Daoy (cell line): ENCODE data around the gene OPRPN. TPM values are rescaled to one million over a fixed set of nuclear protein-coding genes. Genes with fewer than 3 reads are reported as not detected.
A peak's percentile ranks its signal among the peaks of the same experiment; 100 is the strongest.

Source experiments
- DNase-seq: peaks from one replicate; pipeline ENCODE4 v3.0.0-alpha.2; 2015; ENCODE audit warnings: low read depth
- total RNA-seq: library from RNA; depleted of rRNA; stranded (reverse); fragments of >200 nt; shearing (Covaris generic); gene quantifications from 2 replicates; pipeline ENCODE4 v1.2.3, GENCODE V29; 2014; rRNA removed

The OPRPN gene, protein sequence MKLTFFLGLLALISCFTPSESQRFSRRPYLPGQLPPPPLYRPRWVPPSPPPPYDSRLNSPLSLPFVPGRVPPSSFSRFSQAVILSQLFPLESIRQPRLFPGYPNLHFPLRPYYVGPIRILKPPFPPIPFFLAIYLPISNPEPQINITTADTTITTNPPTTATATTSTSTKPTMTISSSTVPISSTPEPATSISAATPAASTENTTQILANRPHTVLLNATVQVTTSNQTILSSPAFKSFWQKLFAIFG
- not detected in 2 replicates for total RNA-seq

DNA sequence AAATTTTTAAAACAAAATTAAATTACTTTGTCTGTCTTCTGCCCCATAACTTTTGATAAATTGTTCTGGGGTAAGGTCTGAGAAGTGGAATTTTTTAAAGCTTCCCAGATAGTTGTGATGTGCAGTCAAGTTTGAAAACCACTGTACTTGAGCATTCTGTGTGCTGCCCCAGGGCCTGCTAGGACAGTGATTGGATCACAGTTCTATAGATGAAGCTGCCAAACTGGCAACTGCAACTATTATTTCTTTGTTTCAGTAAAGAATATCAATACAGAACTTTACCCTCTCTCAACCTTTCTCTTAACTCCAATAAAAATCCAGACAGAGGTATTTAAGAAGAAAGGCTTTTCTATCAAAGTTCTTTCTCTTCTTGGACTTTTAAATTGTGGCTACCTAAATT, at the start of gene OPRPN:
OPRPN (plus strand) TSS at position 361 of the 400 bp plus-strand sequence. CDS start 1,346 bp downstream, outside the sequence.
- no peak for DNase-seq

DNA sequence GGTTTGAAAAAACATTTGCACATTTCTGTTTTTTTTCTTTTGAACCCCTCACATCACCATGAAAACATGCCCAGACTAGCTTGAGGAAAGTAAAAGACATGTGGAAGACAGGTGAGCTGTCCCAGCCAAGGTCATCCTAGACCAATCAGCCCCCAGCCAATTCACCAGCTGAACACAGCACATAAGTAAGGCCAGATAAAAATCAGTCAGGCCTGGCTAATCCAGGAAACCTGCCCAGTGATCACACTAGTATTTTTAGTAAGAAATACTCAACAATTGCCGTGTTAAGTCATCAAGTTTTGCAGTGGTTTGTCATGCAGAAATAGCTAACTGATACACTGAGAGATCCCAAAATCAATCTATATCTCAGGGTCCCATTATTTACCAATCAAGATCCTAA, 41.6 kb upstream of the OPRPN start:
- DNase-seq = no peak

DNA sequence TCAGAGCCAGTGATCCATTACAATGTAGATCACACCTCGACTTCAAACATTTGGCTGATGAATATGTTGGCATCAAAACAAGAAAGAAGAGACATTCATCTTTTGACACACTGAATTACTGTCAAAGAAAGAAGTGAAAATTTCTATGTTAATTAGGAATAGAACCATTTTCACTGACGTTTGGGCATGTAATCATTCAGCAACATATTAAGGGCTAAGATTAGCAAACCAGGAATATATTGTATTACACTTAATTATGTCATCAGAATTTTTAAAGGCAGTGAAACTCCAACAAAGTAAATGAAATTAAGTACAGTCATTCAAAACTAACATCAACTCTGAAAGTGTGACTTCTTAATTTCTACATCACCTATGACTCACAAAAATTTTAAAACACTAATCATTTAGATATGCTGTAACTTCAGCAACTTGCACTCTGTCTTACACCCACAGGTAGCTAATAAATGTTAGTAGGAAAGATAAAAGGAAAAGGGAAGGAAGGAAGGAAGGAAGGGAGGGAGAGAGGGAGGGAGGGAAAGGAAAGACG, 38.6 kb upstream of the OPRPN start:
- DNase-seq = no peak

DNA sequence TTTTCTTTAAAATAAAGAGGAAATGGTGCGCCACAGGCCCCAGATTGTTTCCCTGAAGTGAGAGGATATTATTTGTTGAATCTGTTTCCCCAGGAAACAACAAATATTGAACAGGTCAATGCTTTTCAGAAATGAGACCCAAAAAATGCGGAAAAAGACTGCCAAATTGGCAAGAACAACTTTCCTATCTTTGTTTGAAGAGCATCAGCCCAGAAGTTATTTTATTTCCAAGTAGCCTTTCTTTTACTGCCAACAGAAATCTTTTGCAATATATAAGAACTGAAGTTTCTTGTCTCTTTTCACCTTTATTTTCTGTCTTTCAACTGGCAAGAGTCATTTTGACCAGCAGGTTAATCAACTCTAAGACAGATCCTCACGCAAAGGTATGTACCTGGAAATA, 37.3 kb upstream of the OPRPN start, which contains the start of gene SMR3A:
SMR3A (plus strand) TSS at position 301 of the 400 bp plus-strand sequence. CDS start 1,356 bp downstream, outside the sequence.
- no peak for DNase-seq

DNA sequence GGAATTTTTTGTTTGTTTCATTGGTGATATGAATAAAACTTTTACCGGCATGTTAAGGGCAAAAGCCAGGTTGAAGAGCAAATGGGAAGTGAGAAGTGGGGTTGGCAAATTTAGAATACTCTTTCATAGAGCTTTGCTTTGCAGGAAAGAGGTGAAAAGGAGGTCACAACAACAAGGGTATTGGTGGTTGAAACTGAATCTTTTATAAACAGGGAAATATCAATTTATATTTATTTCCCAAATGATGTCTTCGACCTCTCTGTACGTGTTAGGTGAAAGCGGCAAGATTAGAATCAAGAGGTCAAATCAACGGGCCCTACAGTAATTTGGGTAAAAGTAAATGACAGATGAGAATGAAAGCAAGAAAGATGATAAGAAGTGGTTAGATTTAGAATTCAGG, 33.7 kb upstream of the OPRPN start:
- DNase-seq = no peak

DNA sequence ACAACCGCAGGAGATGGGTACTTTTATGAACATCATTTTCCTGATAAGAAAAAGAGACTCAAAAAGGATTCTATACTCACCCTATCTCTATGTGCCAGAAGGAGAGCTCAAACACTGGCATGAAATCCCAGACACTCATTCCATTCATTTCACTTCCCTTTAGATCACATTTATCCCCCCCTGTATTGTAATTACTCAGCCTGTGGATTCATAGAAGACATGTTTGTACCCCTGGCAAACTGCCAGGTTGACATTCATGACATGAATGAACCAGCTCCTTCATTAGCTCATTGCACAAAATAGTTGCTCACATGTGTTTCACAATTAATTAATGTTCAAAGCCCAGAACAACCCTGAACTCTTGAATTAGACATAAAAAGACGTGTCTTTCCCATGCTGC, 32.3 kb upstream of the OPRPN start:
- peak; percentile 11 for DNase-seq

DNA sequence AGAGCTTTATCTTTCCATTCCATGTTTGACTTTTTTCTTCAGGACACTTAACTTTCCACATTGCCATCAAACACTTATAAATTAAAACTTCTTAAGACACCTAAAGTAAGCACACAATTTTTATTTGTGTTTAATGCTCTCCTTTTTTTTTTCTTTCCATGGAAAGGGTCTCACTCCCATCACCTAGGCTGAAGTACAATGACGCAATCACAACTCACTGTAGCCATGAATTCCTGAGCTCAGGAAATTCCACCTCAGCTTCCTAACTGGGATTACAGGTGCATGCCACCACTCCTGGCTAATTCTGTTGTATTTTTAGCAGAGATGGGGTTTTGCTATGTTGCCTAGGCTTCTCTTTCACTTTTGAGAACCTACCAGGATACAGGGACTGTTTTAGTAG, 29.9 kb upstream of the OPRPN start:
- no peak for DNase-seq

DNA sequence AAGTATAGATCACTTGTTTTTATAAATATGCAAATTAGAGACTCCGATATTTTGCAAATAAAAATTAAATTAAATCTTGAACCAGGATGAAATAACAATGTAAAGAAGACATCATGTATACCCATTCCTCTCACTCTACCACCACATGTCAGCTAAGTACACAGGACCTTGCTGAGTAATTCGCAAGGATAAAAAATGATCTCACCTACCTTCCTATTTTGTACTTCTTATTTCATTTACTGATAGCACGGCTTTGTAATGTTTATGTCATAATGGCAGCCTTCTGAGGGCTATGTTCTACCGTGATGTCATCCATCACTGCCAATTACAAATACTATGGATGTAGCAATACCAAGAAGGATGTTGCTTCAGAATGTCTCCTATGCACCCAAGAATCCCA, 25.8 kb upstream of the OPRPN start:
- DNase-seq = no peak

DNA sequence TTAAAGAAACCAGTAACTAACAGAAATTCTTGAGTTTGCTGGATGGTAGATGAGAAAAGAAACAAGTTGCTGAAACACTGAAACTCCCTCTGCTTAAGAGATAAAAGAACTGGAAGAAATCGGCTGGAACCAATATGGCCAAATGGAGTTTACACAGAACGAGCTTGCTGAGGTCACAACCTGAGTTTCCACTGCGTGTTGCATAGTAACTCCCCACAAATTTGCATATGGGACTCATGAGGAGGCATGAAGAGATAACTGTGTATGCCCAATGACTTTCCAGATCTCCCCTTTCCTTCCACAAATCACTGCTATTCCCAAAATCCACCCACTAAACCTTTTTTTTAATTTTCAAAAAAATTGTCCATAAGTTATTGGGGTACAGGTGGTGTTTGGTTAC, 25.0 kb upstream of the OPRPN start:
- DNase-seq = no peak

DNA sequence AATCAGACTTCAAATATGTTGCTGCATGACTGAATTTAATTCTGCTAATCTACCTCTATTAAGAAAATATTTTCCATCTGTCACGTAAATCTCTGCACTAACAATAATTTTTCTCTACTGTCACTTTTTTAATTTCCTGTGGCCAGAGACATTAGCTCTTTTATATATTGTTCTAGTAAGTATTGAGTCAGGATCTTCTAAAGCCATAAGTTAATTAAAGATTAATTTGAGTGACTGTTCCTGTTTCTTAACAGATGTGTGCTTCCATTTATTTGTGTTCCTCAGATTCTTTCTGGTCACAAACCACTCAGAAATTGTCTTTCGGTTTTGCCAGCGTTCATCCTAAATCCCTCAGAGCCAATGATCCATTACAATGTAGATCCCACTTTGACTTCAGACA, 17.2 kb upstream of the OPRPN start:
- no peak for DNase-seq

DNA sequence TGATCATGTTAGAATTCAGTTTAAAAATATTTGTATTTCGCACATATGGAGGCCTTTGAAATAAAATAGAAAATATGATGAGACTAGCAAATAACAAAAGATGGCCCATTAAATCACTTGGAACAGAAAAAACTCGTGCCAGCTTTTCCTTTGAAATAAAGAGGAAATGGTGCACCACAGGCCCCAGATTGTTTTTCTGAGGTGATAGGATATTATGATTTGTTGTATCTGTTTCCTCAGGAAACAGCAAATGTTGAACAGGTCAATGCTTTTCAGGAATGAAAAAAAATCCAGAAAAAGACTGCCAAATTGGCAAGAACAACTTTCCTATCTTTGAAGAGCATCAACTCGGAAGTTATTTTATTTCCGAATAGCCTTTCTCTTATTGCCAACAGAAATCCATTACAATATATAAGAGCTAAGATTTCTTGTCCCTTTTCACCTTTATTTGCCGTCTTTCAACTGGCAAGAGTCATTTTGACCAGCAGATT, 15.0 kb upstream of the OPRPN start, which contains the start of gene SMR3B:
SMR3B (plus strand) TSS at position 441 of the 491 bp plus-strand sequence. CDS start 1,380 bp downstream, outside the sequence.
- DNase-seq = no peak

DNA sequence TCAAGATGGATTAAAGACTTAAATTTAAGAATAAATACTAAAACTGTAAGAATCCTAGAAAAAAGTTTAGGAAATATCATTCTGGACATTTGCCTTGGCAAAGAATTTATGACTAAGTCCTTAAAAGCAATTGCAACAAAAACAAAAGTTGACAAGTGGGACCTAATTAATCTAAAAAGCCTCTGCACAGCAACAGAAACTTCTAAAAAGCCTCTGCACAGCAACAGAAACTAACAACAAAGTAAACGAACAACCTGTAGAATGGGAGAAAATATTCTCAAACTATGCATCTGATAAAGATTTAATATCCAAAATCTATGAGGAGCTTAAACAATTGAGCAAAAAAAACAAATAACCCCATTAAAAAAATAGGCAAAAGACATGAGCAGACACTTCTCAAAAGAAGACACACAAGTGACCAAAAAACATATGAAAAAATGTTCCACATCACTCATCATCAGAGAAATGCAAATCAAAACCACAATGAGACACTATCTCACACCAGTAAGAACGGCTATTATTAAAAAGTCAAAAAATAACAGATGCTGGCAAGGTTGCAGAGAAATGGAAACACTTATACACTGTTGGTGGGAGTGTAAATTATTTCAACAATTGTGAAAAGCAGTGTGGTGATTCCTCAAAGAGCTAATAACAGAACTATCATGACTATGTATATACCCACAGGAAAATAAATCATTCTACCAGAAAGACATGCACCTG, 5.5 kb upstream of the OPRPN start:
- DNase-seq = no peak

DNA sequence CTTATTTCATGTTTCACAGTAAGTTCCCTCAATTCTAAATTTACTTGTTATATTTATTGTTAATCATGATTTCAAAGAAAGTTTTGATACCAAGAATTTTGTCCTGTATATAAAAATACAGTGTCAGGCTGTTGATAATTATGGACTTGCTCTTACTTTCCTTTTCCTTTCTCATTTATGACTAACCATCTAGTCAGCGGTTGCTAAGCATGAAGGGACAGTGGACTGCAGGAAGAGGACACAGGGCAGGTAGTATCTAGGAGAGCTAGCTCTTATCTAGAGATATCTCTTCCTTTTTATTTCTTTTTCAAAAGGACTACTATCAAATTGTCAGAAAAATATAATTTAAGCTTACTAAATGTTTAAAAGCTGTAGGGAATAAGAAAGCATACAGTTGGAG, 1.6 kb downstream of the OPRPN start:
- DNase-seq = peak; percentile 9

DNA sequence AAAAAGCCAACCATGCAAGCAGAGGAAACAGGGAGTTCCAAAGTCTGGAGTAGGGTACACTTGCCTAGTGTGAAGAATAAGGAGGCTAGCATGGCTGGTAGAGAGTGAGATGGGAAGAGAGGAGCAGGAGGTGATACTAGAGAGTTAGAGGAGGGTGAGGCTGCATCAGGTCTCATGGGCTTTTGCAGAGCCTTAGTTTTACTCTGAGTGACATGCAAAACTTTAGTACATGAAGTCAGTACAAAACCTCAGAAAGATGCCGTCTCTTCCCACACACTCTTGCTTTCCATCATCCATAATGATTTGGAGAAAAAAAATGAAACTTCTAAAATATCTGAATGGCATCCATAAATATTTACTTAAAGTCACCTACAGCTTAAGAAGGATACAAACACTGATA, 5.0 kb downstream of the OPRPN start:
- no peak for DNase-seq

DNA sequence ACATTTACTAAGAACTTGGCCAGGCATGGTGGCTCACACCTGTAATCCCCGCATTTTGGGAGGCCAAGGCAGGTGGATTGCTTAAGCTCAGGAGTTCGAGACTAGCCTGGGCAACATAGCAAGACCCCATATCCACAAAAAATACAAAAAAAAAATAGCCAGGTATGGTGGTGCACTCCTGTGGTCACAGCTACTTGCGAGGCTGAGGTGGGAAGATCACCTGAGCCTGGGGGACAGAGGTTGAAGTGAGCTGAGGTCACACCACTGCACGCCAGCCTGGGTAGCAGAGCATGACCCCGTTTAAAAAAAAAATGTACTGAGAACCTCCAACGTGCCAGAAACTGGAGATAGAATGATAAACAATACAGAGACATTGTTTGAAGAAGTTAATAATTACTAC, 8.0 kb downstream of the OPRPN start:
- DNase-seq = no peak

DNA sequence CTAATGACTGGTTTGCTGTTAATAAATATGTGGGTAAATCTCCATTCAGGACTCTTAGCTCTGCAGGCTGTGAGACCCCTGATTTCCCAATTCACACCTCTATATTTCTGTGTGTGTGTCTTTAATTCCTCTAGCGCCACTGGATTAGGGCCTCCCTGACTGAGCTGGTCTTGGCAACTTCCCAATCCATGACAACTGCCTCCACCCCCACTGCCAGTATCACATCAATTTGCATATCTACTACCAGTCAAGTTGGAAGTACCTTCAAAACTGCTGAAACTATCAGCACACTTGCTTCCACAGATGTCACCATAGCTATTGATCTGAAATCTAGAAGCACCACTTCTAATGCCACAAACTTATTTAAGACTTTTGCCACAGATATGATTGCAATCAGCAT, 27.6 kb downstream of the OPRPN start:
- no peak for DNase-seq

DNA sequence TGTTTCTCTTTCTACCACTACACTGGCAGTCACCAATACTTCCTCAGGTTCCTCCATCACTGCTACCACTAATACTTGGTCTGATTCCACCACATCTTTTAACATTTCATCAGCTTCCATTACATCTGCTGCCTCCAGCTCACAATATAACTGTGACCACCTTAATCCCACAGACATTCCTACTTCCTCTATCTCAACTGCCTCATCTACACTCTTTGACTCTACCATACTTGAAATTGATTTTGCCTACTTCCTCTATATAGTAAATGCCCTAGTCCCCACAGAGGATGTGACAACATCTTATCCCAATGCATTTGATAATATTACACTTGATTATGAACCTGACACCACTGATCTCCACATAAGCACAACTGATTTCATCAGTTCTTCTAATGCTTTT, 29.0 kb downstream of the OPRPN start:
- no peak for DNase-seq

DNA sequence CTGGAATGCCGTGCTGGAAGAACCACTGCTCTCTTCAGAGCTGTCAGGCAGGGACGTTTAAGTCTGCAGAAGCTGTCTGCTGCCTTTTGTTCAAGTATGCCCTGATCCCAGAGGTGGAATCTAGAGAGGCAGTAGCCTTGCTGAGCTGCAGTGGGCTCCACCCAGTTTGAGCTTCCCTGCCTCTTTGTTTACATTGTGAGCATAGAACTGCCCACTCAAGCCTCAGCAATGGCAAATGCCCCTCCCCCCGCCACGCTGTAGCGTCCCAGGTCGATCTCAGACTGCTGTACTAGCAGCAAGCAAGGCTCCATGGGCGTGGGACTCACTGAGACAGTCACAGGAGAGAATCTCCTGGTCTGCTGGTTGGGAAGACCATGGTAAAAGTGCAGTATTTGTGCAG, 39.5 kb downstream of the OPRPN start:
- peak; percentile 4 for DNase-seq

DNA sequence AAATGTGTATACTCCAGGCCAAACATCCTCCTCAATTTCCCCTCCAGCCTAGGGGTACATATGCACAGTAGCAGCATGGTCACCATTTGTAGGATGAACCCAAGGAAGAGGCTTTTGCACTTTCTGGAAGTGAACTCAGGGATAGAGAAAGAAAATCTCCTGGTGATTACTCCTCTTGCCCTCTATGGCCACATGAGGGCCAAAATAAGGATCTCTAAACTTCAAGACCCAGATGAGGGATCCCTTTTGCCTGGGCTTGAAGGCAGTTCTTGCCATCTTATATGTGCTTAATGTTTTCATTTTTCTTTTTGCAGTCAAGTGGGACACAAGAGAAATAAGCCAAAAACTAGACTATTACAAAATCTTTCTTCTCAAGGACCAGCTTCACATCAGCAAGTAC, 44.7 kb downstream of the OPRPN start:
- DNase-seq = no peak

DNA sequence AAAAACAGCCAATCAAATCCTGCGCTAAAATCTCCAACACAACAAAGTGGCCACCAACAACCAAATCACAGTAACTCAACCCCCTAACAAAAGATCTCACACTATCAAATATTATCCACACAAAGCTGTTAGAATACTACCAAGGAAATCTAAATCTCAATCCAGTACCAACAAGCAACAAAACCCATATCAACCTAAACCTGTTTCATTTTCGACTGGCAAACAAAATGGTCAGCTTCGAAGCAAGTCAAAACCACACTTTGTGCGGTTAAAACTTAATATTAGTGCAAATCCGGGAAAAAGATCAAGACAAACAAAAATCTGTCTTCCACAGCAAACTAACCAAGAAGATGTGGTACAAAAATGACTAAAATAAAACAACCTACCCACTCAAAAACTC, 45.6 kb downstream of the OPRPN start:
- no peak for DNase-seq

DNA sequence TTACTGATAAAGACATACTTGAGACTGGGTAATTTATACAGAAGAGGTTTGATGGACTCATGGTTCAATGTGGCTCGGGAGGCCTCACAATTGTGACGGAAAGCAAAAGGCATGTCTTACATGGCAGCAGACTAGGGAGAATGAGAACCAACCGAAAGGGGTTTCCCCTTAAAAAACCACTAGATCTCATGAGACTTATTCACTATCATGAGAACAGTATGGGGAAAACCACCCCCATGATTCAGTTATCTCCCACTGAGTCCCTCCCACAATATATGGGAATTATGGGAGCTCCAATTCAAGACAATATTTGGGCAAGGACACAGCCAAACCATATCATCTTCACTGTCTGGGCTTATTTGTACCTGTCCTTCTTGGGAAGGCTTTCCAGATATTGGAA, 51.5 kb downstream of the OPRPN start:
- peak; percentile 8 for DNase-seq

DNA sequence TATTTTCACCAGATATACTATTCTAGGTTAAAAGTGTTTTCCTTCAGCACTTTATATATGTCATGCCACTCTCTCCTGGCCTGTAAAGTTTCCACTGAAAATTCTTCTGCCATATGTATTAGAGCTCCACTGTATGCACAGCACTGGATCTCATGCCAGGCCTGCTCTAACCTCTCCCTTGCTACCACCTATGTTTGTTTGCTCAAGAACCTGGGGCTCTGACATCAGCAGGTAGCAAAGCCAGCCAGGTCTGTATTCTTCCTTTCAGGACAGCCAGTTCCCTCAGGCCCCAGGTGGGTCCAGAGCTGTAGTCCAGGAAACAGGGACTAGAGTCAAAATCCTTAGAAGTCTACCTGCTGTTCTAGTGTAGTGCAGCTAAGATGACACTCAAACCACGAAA, 55.2 kb downstream of the OPRPN start:
- DNase-seq = no peak
